Right cardiac atrium (tissue), 5 donors: ENCODE results near the gene CD44. TPM values are rescaled to one million over a fixed set of nuclear protein-coding genes. Genes with fewer than 3 reads are reported as not detected.

Experiments used
- ATAC-seq, 2 donors: fragments of 200-7000 bp; cut with Tn5 transposase; one replicate each; pipeline versions ENCODE4 v1.8.0 to v1.9.1; 2020; ENCODE audit warnings: moderate library complexity in 2 of 2, mild to moderate bottlenecking in 1 of 2
- DNase-seq, 3 donors: peaks; one replicate each; pipeline ENCODE4 v3.0.0-alpha.2; 2020
- H3K27ac ChIP-seq: one replicate; pipeline ENCODE4 v1.5.1; 2013; ENCODE audit warnings: mild to moderate bottlenecking, low read length, control low read depth, moderate library complexity
- H3K27me3 ChIP-seq: one replicate; pipeline ENCODE4 v1.6.1; 2013; ENCODE audit not compliant: control insufficient read depth, insufficient read depth
- H3K4me1 ChIP-seq: one replicate; pipeline ENCODE4 v1.6.1; 2013; ENCODE audit warnings: low read length; ENCODE audit not compliant: control insufficient read depth, insufficient read depth
- H3K4me3 ChIP-seq: one replicate; pipeline ENCODE4 v1.5.1; 2013; ENCODE audit warnings: low read length, control low read depth
- H3K9me3 ChIP-seq: one replicate; pipeline ENCODE4 v1.6.1; 2013; ENCODE audit warnings: low read length; ENCODE audit not compliant: control insufficient read depth
- WGBS: extraction: QIAGEN DNeasy Blood & Tissue Kit; methylation state at CpG from one replicate; pipeline ENCODE4 v1.1.7; 2013; 5-methylcytosine and 5-hydroxymethylcytosine counted together
- intact Hi-C, 4 donors: fragments of 100-400 bp; cut with DNase I; formaldehyde crosslinking; loops; one replicate each; pipeline versions ENCODE4 v1.11.0 to v1.14.0; 2022 to 2023
- polyA plus RNA-seq: library from polyadenylated mRNA; stranded (reverse); fragments of 200-250 nt; gene quantifications from one replicate; pipeline ENCODE4 v1.2.3, GENCODE V29; 2013
- total RNA-seq, 4 donors: library from RNA; stranded (reverse); fragmentation: NEBNext Ultra II Directional; extraction: Animal tissue kit (Norgen Biotek cat#: 25700); gene quantifications; one replicate each; pipeline ENCODE4 v1.2.1, GENCODE V29; 2021
- donor health status: healthy with polysubstance abuse.
- donor health status: DM: no; HTN: yes; CAD: no.
- donor health status: DM: no; HTN: no; CAD: no.
- donor health status: DM: no; HTN: yes; CAD: no; lungs with severe emphysema.
- donor health status: DM: yes; HTN: yes; CAD: no.

Gene CD44
- total and polyA plus RNA-seq, 5 donors: 7.5 to 50.7 (median 36.9) TPM

GRCh38 chr11:35141071-35141470 lies 2.1 kb downstream of the CD44 start:
- no peak for DNase-seq
- no peaks in the 10 kb centered on the region for H3K9me3 ChIP-seq
- no peak for ATAC-seq
- intact Hi-C loops: no loop called here
- no peaks in the 10 kb centered on the region for H3K27me3 ChIP-seq
- H3K4me1 ChIP-seq: peaks cover 9% of the 10 kb centered on the region
- no peak overlapping the region for H3K27ac ChIP-seq
- 36% methylated on average over 2 of the region's 2 CpGs for WGBS
- H3K4me3 ChIP-seq: peak overlapping the region; percentile 9

- DNase-seq: peak; percentile 37 to 73 (median 72)
- WGBS: 69% methylated on average over 9 of the region's 9 CpGs
- Histone ChIP-seq H3K27me3 (no peaks in the 10 kb centered on the region), H3K4me3 (no peak overlapping the region), H3K9me3 (no peaks in the 10 kb centered on the region), H3K27ac (no peak overlapping the region), H3K4me1 (peaks cover 9% of the 10 kb centered on the region)
- ATAC-seq: peak in 1 of 2 donors; percentile 12
- intact Hi-C loops: no loop called here
These were observed 2.6 kb downstream of the CD44 start for GRCh38 chr11:35141571-35141971.

GRCh38 chr11:35142481-35143075 lies 3.6 kb downstream of the CD44 start:
- no peak for ATAC-seq
- Histone ChIP-seq H3K27ac (no peak overlapping the region), H3K4me3 (no peak overlapping the region)

GRCh38 chr11:35143297-35144135 lies 4.5 kb downstream of the CD44 start:
- ATAC-seq (no peak), DNase-seq (no peak)
- 82% methylated on average over 8 of the region's 8 CpGs for WGBS
- Histone ChIP-seq H3K27me3 (no peaks in the 10 kb centered on the region), H3K4me3 (no peak overlapping the region), H3K4me1 (peaks cover 7% of the 10 kb centered on the region), H3K9me3 (no peaks in the 10 kb centered on the region), H3K27ac (no peak overlapping the region)
- intact Hi-C loops: no loop called here

More at GRCh38 chr11:35142481-35143075, 3.6 kb downstream of the CD44 start:
- intact Hi-C loops: no loop called here
- WGBS: 72% methylated on average over 2 of the region's 2 CpGs
- Histone ChIP-seq H3K4me1 (peaks cover 9% of the 10 kb centered on the region), H3K9me3 (no peaks in the 10 kb centered on the region), H3K27me3 (no peaks in the 10 kb centered on the region)
- no peak for DNase-seq

- no peak for ATAC-seq
- Histone ChIP-seq H3K9me3 (no peaks in the 10 kb centered on the region), H3K27me3 (no peaks in the 10 kb centered on the region), H3K4me3 (no peak overlapping the region), H3K27ac (no peak overlapping the region), H3K4me1 (peaks cover 6% of the 10 kb centered on the region)
- intact Hi-C loops: no loop called here
- WGBS: 63% methylated on average over 10 of the region's 10 CpGs
- DNase-seq: no peak
These were observed 5.3 kb downstream of the CD44 start for GRCh38 chr11:35144136-35144741.

GRCh38 chr11:35144806-35145205 lies 5.8 kb downstream of the CD44 start:
- H3K9me3 ChIP-seq: no peaks in the 10 kb centered on the region
- peaks cover 6% of the 10 kb centered on the region for H3K4me1 ChIP-seq
- WGBS: 75% methylated on average over 1 of the region's 1 CpG
- DNase-seq (no peak), ATAC-seq (no peak)
- intact Hi-C loops: no loop called here
- H3K27me3 ChIP-seq: no peaks in the 10 kb centered on the region
- no peak overlapping the region for H3K4me3 ChIP-seq
- no peak overlapping the region for H3K27ac ChIP-seq

GRCh38 chr11:35145271-35145670 lies 6.3 kb downstream of the CD44 start:
- Histone ChIP-seq H3K4me3 (no peak overlapping the region), H3K9me3 (no peaks in the 10 kb centered on the region), H3K27ac (no peak overlapping the region), H3K4me1 (peaks cover 6% of the 10 kb centered on the region), H3K27me3 (no peaks in the 10 kb centered on the region)
- intact Hi-C loops: no loop called here
- no peak for DNase-seq
- ATAC-seq: no peak
- whole genome bisulfite sequencing: 91% methylated on average over 2 of the region's 2 CpGs

- intact Hi-C loops: no loop called here
- Histone ChIP-seq H3K4me3 (no peak overlapping the region), H3K27me3 (no peaks in the 10 kb centered on the region), H3K4me1 (peaks cover 6% of the 10 kb centered on the region), H3K9me3 (no peaks in the 10 kb centered on the region), H3K27ac (no peak overlapping the region)
- ATAC-seq (no peak), DNase-seq (no peak)
- 89% methylated on average over 7 of the region's 7 CpGs for WGBS
These were observed 7.1 kb downstream of the CD44 start for GRCh38 chr11:35146074-35146521.

- Histone ChIP-seq H3K27ac (no peak overlapping the region), H3K27me3 (no peaks in the 10 kb centered on the region), H3K9me3 (no peaks in the 10 kb centered on the region), H3K4me1 (peaks cover 6% of the 10 kb centered on the region), H3K4me3 (no peak overlapping the region)
- intact Hi-C loops: no loop called here
- 91% methylated on average over 2 of the region's 2 CpGs for WGBS
- no peak for ATAC-seq
- no peak for DNase-seq
These were observed 7.7 kb downstream of the CD44 start for GRCh38 chr11:35146711-35147110.

- DNase-seq (no peak), ATAC-seq (no peak)
These were observed 8.3 kb downstream of the CD44 start for GRCh38 chr11:35147235-35147634.

GRCh38 chr11:35148163-35148837 lies 9.3 kb downstream of the CD44 start:
- peaks cover 7% of the 10 kb centered on the region for H3K4me1 ChIP-seq
- no peak overlapping the region for H3K27ac ChIP-seq
- H3K4me3 ChIP-seq: no peak overlapping the region
- H3K9me3 ChIP-seq: no peaks in the 10 kb centered on the region
- no peaks in the 10 kb centered on the region for H3K27me3 ChIP-seq
- intact Hi-C loops: no loop called here
- ATAC-seq: no peak
- no peak for DNase-seq
- WGBS: 94% methylated on average over 5 of the region's 5 CpGs

More at GRCh38 chr11:35147235-35147634, 8.3 kb downstream of the CD44 start:
- no peaks in the 10 kb centered on the region for H3K27me3 ChIP-seq
- WGBS: 74% methylated on average over 1 of the region's 1 CpG
- peaks cover 6% of the 10 kb centered on the region for H3K4me1 ChIP-seq
- H3K9me3 ChIP-seq: no peaks in the 10 kb centered on the region
- no peak overlapping the region for H3K4me3 ChIP-seq
- H3K27ac ChIP-seq: no peak overlapping the region
- intact Hi-C loops: no loop called here
